Measurements from ENCODE around the gene LMF2. TPM values are rescaled to one million over a fixed set of nuclear protein-coding genes. Genes with fewer than 3 reads are reported as not detected.

Gene LMF2
- total and polyA plus RNA-seq, 2 of the 8 experiments (the other 6 are each of a cell fraction or from before 2014, with no cell fraction given): 34.3 to 62.9 TPM

Other genes starting within 250 kb of the LMF2 start
- 15.6 and 20.3 TPM in 2 replicates for gene MAPK12, start 246.0 kb downstream of the LMF2 start, total RNA-seq (2021; fragmentation: NEBNext Ultra II Directional; extraction: Animal tissue kit (Norgen Biotek cat#: 25700))
- gene MAPK12, start 246.0 kb downstream of the LMF2 start, polyA plus RNA-seq (2011; rRNA removed): 17.3 and 25.9 TPM in 2 replicates
- gene MAPK11, start 237.3 kb downstream of the LMF2 start, total RNA-seq (2021; fragmentation: NEBNext Ultra II Directional; extraction: Animal tissue kit (Norgen Biotek cat#: 25700)): 1.5 TPM in 2 replicates
- gene MAPK11, start 237.3 kb downstream of the LMF2 start, polyA plus RNA-seq (2011; rRNA removed): 0.70 and 1.5 TPM in 2 replicates
- 92.8 and 106 TPM in 2 replicates for gene PLXNB2, start 200.1 kb downstream of the LMF2 start, total RNA-seq (2021; fragmentation: NEBNext Ultra II Directional; extraction: Animal tissue kit (Norgen Biotek cat#: 25700))
- 58.3 and 83.3 TPM in 2 replicates for gene PLXNB2, start 200.1 kb downstream of the LMF2 start, polyA plus RNA-seq (2011; rRNA removed)
- 1.1 TPM in 2 replicates for gene DENND6B, start 180.7 kb downstream of the LMF2 start, total RNA-seq (2021; fragmentation: NEBNext Ultra II Directional; extraction: Animal tissue kit (Norgen Biotek cat#: 25700))
- gene DENND6B, start 180.7 kb downstream of the LMF2 start, polyA plus RNA-seq (2011; rRNA removed): 1.9 and 3.6 TPM in 2 replicates
- gene PPP6R2, start 164.4 kb downstream of the LMF2 start, total RNA-seq (2021; fragmentation: NEBNext Ultra II Directional; extraction: Animal tissue kit (Norgen Biotek cat#: 25700)): 32.2 and 32.3 TPM in 2 replicates
- gene PPP6R2, start 164.4 kb downstream of the LMF2 start, polyA plus RNA-seq (2011; rRNA removed): 25.0 and 33.1 TPM in 2 replicates
- gene SBF1, start 32.7 kb downstream of the LMF2 start, total RNA-seq (2021; fragmentation: NEBNext Ultra II Directional; extraction: Animal tissue kit (Norgen Biotek cat#: 25700)): 68.4 and 71.5 TPM in 2 replicates
- gene SBF1, start 32.7 kb downstream of the LMF2 start, polyA plus RNA-seq (2011; rRNA removed): 29.1 and 53.7 TPM in 2 replicates
- gene ADM2, start 26.2 kb downstream of the LMF2 start, total RNA-seq (2021; fragmentation: NEBNext Ultra II Directional; extraction: Animal tissue kit (Norgen Biotek cat#: 25700)): 7.5 and 8.0 TPM in 2 replicates
- 3.3 and 6.8 TPM in 2 replicates for gene ADM2, start 26.2 kb downstream of the LMF2 start, polyA plus RNA-seq (2011; rRNA removed)
- 0.30 and 0.33 TPM in 2 replicates for gene MIOX, start 20.8 kb downstream of the LMF2 start, total RNA-seq (2021; fragmentation: NEBNext Ultra II Directional; extraction: Animal tissue kit (Norgen Biotek cat#: 25700))
- 0.32 and 0.57 TPM in 2 replicates for gene MIOX, start 20.8 kb downstream of the LMF2 start, polyA plus RNA-seq (2011; rRNA removed)
- 62.2 and 70.4 TPM in 2 replicates for gene NCAPH2, start 522 bp upstream of the LMF2 start, total RNA-seq (2021; fragmentation: NEBNext Ultra II Directional; extraction: Animal tissue kit (Norgen Biotek cat#: 25700))
- 73.8 and 81.6 TPM in 2 replicates for gene NCAPH2, start 522 bp upstream of the LMF2 start, polyA plus RNA-seq (2011; rRNA removed)
- 2.2 TPM in 1 of 2 replicates, not detected in the other for gene SCO2, start 17.9 kb upstream of the LMF2 start, total RNA-seq (2021; fragmentation: NEBNext Ultra II Directional; extraction: Animal tissue kit (Norgen Biotek cat#: 25700))
- 2.0 and 2.5 TPM in 2 replicates for gene SCO2, start 17.9 kb upstream of the LMF2 start, polyA plus RNA-seq (2011; rRNA removed)
- 0.43 and 0.46 TPM in 2 replicates for gene TYMP, start 22.3 kb upstream of the LMF2 start, total RNA-seq (2021; fragmentation: NEBNext Ultra II Directional; extraction: Animal tissue kit (Norgen Biotek cat#: 25700))
- 0.48 and 0.83 TPM in 2 replicates for gene TYMP, start 22.3 kb upstream of the LMF2 start, polyA plus RNA-seq (2011; rRNA removed)
- not detected in 2 replicates for gene KLHDC7B, start 38.2 kb upstream of the LMF2 start, total RNA-seq (2021; fragmentation: NEBNext Ultra II Directional; extraction: Animal tissue kit (Norgen Biotek cat#: 25700))
- not detected in 2 replicates for gene KLHDC7B, start 38.2 kb upstream of the LMF2 start, polyA plus RNA-seq (2011; rRNA removed)
- not detected in 2 replicates for gene SYCE3, start 55.2 kb upstream of the LMF2 start, total RNA-seq (2021; fragmentation: NEBNext Ultra II Directional; extraction: Animal tissue kit (Norgen Biotek cat#: 25700))
- 1.9 and 2.9 TPM in 2 replicates for gene SYCE3, start 55.2 kb upstream of the LMF2 start, polyA plus RNA-seq (2011; rRNA removed)
- gene CPT1B, start 70.7 kb upstream of the LMF2 start, total RNA-seq (2021; fragmentation: NEBNext Ultra II Directional; extraction: Animal tissue kit (Norgen Biotek cat#: 25700)): 33.1 and 36.2 TPM in 2 replicates
- gene CPT1B, start 70.7 kb upstream of the LMF2 start, polyA plus RNA-seq (2011; rRNA removed): 34.2 and 47.7 TPM in 2 replicates
- 42.2 and 51.8 TPM in 2 replicates for gene CHKB, start 75.1 kb upstream of the LMF2 start, total RNA-seq (2021; fragmentation: NEBNext Ultra II Directional; extraction: Animal tissue kit (Norgen Biotek cat#: 25700))
- 27.9 and 28.4 TPM in 2 replicates for gene CHKB, start 75.1 kb upstream of the LMF2 start, polyA plus RNA-seq (2011; rRNA removed)
- gene MAPK8IP2, start 93.1 kb upstream of the LMF2 start, total RNA-seq (2021; fragmentation: NEBNext Ultra II Directional; extraction: Animal tissue kit (Norgen Biotek cat#: 25700)): 5.5 and 6.7 TPM in 2 replicates
- 1.5 and 1.7 TPM in 2 replicates for gene MAPK8IP2, start 93.1 kb upstream of the LMF2 start, polyA plus RNA-seq (2011; rRNA removed)
- gene ARSA, start 120.5 kb upstream of the LMF2 start, total RNA-seq (2021; fragmentation: NEBNext Ultra II Directional; extraction: Animal tissue kit (Norgen Biotek cat#: 25700)): 7.7 and 9.8 TPM in 2 replicates
- gene ARSA, start 120.5 kb upstream of the LMF2 start, polyA plus RNA-seq (2011; rRNA removed): 10.1 and 14.3 TPM in 2 replicates
- gene SHANK3, start 165.1 kb upstream of the LMF2 start, total RNA-seq (2021; fragmentation: NEBNext Ultra II Directional; extraction: Animal tissue kit (Norgen Biotek cat#: 25700)): 6.0 and 6.3 TPM in 2 replicates
- 1.5 and 2.8 TPM in 2 replicates for gene SHANK3, start 165.1 kb upstream of the LMF2 start, polyA plus RNA-seq (2011; rRNA removed)
- 0.56 TPM in 1 of 2 replicates, not detected in the other for gene ACR, start 230.5 kb upstream of the LMF2 start, total RNA-seq (2021; fragmentation: NEBNext Ultra II Directional; extraction: Animal tissue kit (Norgen Biotek cat#: 25700))
- 0.05 TPM in 1 of 2 replicates, not detected in the other for gene ACR, start 230.5 kb upstream of the LMF2 start, polyA plus RNA-seq (2011; rRNA removed)

Measured in H1 (cell line).